22Rv1 (cell line): Measurements from ENCODE around the gene DDAH1.

ENCODE experiments used
- H3K27ac ChIP-seq: fragments of 450-650 bp; 2 replicates; pipeline ENCODE4 v1.5.1; 2017
- ZFX ChIP-seq: fragments of 450-650 bp; IDR thresholded peaks from 2 replicates; pipeline ENCODE4 v1.6.1; 2017; ENCODE audit warnings: antibody characterized with exemption, borderline replicate concordance
- TF ChIP-seq, protein P1 (sequence below): fragments of 450-650 bp; IDR thresholded peaks from 2 replicates; pipeline ENCODE4 v1.5.1; 2017; ENCODE audit warnings: mild to moderate bottlenecking

Gene DDAH1

DNA sequence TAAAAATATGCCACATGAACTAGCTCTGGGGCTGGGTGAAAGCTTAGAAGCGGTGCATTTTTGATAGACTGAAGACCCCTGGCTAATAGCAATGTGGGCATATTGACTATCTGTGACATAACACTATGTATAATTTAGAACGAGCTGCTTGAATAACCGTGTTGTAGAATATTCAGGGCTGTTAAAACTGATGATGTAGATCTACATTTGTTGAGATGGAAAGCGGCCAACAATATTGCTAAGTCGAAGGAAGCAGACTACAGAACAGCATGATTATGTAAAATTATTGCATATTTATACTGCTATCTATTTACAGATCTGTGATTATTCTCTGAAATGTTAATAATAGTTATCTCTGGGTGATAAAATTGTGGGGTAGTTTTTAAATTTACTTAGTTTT is 147.4 kb downstream of the DDAH1 start:
- TF ChIP-seq, protein P1, sequence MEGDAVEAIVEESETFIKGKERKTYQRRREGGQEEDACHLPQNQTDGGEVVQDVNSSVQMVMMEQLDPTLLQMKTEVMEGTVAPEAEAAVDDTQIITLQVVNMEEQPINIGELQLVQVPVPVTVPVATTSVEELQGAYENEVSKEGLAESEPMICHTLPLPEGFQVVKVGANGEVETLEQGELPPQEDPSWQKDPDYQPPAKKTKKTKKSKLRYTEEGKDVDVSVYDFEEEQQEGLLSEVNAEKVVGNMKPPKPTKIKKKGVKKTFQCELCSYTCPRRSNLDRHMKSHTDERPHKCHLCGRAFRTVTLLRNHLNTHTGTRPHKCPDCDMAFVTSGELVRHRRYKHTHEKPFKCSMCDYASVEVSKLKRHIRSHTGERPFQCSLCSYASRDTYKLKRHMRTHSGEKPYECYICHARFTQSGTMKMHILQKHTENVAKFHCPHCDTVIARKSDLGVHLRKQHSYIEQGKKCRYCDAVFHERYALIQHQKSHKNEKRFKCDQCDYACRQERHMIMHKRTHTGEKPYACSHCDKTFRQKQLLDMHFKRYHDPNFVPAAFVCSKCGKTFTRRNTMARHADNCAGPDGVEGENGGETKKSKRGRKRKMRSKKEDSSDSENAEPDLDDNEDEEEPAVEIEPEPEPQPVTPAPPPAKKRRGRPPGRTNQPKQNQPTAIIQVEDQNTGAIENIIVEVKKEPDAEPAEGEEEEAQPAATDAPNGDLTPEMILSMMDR = no peak
- TF ChIP-seq ZFX = no peak
- H3K27ac ChIP-seq = no peak overlapping the region

DNA sequence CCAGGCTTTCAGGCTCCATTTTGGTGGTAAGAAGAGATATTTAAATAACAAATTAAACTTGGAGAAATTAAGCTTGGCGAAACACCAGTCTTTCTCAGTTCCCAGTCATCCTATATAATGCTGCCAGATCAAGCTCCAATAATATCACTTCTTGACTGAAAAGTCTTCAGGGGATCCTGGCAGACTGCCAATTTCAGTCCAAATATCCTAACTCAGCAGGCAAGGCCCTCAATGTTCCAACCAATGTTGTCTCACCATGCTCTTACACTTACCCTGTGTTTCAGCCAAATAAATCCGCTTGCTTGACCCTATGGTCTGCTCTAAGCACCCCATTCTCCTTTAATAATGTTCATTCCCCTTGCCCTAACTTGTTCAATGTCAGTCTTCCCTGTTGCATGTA is 148.6 kb downstream of the DDAH1 start:
- TF ChIP-seq, protein P1 = no peak
- no peak for TF ChIP-seq ZFX
- H3K27ac ChIP-seq = no peak overlapping the region

DNA sequence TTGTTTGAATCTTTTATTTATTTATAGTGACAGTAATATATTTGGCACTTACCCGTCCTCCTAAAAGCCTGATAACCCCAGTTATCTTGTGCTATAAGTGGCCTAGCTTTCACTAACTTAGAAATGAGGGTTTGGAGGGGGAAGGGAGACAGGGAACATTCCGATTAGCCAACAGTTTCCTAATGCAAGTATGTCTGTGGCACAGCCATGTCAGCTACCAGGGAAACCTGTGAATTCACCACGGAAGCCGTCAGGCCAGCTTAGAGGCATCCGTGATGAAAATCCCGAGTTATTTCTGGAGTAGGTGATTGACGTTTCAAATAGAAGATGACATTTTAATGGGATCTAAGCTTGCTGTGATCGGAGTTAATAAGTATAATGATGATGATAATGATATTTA is 149.2 kb downstream of the DDAH1 start:
- TF ChIP-seq, protein P1 = no peak
- TF ChIP-seq ZFX = no peak
- no peak overlapping the region for H3K27ac ChIP-seq

DNA sequence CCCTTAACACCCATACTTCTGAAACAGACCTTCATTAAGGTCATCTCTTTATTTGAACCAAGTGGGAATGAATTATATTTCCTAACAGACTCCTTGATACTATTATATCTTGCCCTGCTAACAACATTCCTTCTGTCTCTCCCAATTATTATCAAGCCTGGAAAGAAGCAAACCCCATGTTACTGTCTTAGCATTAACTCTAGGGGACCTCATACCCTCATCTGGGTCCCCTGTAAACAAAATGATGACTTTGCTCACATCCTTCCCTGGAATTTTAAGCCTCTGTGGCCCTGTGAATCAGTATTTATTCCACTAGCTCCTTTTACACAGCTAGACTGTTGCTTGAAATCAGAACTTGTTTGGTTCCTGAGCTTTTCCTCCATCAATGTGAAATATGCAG is 150.2 kb downstream of the DDAH1 start:
- H3K27ac ChIP-seq = no peak overlapping the region
- TF ChIP-seq ZFX = no peak
- TF ChIP-seq, protein P1 = no peak

DNA sequence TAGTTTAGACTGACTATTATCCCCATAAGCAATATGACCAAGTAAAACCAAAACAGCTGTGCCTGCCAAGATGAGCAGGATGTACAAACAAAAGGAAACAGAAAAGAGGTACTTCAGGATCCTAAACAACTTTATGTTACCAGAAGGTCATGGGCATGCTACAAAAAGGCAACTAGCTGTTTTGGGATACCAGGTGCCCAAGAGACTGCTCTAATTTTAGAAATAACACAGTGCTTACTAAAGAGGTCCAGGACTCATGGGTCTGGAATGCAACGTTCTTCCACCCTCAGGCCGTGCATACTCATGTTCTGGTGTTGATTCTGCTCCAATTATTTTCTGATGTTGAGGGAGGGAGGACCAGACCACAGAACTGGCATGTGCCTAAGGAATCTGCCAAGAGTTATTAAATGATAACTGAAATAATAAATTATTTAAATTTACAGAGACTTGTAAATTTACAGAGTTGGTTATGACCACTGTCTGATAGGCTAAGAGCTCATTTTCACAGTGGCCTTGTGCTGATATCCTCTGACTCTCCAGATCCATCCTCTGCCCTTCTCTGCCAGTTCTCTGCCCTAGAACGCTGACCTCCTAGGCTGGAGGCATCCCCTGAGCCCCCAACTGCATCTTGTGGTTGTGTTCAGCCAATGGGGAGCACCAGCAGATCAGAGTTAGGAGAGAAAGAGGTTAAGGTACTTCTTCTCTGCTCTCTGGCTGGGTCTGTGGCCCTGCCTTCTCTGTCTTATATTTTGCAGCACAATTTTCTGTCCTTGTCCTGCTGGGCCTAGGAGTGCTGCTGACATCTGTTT is 150.9 kb downstream of the DDAH1 start:
- H3K27ac ChIP-seq = peak overlapping the region; percentile 17; the same call in 1 of the 2 replicates
- TF ChIP-seq ZFX = no peak
- TF ChIP-seq, protein P1 = no peak

DNA sequence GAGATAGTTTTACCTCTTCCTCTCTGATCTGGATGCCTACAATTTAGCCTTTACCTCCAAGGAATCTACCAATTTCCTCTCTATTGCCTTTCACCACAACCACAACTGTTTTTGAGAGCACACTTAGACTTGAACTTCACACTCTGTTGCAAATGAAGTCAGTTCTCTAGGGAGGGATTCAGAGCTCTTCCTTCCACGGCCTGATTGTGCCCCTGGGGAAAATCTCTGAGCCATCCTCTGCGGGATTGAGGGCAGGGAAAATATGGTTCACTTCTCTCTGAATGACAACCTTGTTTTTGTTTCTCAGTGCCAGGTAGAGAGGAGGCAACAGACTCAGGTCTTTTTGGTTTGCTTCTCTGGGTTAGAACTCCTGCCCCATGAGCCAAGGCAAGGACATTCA is 153.1 kb downstream of the DDAH1 start:
- TF ChIP-seq, protein P1 = no peak
- TF ChIP-seq ZFX = no peak
- H3K27ac ChIP-seq = no peak overlapping the region

DNA sequence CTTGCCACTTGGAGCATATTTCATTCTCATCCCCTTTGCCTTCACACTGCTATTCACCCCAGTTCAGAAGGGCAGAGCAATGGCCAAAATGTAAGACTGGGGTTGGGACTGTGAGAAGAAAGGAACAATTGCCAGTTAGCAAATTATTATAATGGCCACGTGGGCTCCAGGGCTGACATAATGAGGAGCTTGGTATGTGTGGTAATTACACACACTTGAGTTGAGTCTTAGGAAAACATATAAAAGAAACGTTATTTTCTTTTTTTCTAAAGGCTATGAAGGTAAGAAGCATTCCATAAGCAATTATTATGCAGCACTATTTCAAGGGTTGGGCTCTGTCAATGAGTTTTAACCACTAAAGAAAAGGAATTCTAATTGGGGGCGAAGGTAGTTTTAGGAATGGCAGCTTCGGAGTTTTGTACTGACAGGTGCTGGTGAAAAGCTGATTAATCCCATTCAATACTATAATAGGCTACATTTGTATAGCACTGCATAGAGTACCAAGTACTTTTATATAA is 156.1 kb downstream of the DDAH1 start:
- H3K27ac ChIP-seq = no peak overlapping the region
- TF ChIP-seq, protein P1 = no peak
- no peak for TF ChIP-seq ZFX
